ENCODE data around the gene HMGB3. TPM values are rescaled to one million over a fixed set of nuclear protein-coding genes. Genes with fewer than 3 reads are reported as not detected.

HMGB3 gene
- total and polyA plus RNA-seq, 2 experiments from 2014 or later = 140 to 633 TPM

DNA sequence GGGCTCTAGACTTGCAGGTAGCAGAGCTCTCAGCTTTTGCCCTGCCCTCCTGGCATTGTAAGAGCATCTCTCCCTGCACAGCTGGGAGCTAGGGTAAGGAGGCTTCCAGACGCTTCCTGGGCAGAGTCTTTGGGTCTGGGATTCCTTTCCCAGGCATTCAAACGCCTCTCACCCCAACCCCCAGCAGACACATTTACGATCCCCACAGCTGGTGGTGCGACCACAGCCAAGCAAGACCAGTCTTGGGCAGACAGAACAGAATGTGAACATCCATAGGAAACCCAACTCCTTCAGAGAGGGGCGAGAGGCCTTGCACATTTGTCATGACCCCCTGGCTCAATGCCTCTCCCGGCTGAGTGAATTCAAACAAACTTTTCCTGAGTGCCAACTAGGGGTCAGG lies 46.6 kb upstream of the HMGB3 start:
- no peaks in the 10 kb centered on the region for H3K9me2 ChIP-seq (ENCODE audit: insufficient read depth)
- H3K36me3 Mint-ChIP-seq (ENCODE audit: low read depth) = 0 out of 3 replicates have a peak, but pooled peaks cover 3% of the 10 kb centered on the region
- no peak for ATAC-seq

GRCh38 chrX:150940844-150941495 lies 42.2 kb upstream of the HMGB3 start:
- H3K4me2 ChIP-seq = no peak overlapping the region
- peaks cover 6% of the 10 kb centered on the region for H3K27me3 Mint-ChIP-seq (ENCODE audit: insufficient read depth, low read depth, poor library complexity)
- no peaks in the 10 kb centered on the region for H3K27me3 ChIP-seq (ENCODE audit: insufficient read depth)
- H3K9me3 Mint-ChIP-seq = peaks cover 8% of the 10 kb centered on the region
- no peak overlapping the region for H3K27ac Mint-ChIP-seq
- no peak overlapping the region for H3K4me3 ChIP-seq
- H3F3A ChIP-seq (replicated peaks; ENCODE audit: low read depth) = no peaks in the 10 kb centered on the region
- H3K4me1 ChIP-seq (ENCODE audit: insufficient read depth) = no peaks in the 10 kb centered on the region
- no peaks in the 10 kb centered on the region for H3K36me3 ChIP-seq (ENCODE audit: insufficient read depth)
- peaks cover 26% of the 10 kb centered on the region for H3K4me1 Mint-ChIP-seq
- H3K79me2 ChIP-seq (replicated peaks; ENCODE audit: insufficient read depth) = no peaks in the 10 kb centered on the region
- H4K20me1 ChIP-seq (replicated peaks; ENCODE audit: insufficient read depth) = no peaks in the 10 kb centered on the region
- no peak for DNase-seq (ENCODE audit: low spot score)
- no peaks in the 10 kb centered on the region for H3K9me2 ChIP-seq (ENCODE audit: insufficient read depth)
- no peak overlapping the region for H2AFZ ChIP-seq
- no peak overlapping the region for H3K27ac ChIP-seq (ENCODE audit: low read depth)
- no peak for ATAC-seq
- H3K4me3 Mint-ChIP-seq = no peak overlapping the region
- H3K36me3 Mint-ChIP-seq (ENCODE audit: low read depth) = 0 out of 3 replicates have a peak, but pooled peaks cover 3% of the 10 kb centered on the region
- no peak for TF ChIP-seq CREB1 (CRISPR knock-in tag; IDR thresholded peaks at IDR 0.05; ENCODE audit: low read depth)
- TF ChIP-seq ETS1 (IDR thresholded peaks at IDR 0.05) = no peak
- no peak for TF ChIP-seq POLR2AphosphoS5 (IDR thresholded peaks at IDR 0.05; ENCODE audit: low read depth)
- TF ChIP-seq, protein P1, sequence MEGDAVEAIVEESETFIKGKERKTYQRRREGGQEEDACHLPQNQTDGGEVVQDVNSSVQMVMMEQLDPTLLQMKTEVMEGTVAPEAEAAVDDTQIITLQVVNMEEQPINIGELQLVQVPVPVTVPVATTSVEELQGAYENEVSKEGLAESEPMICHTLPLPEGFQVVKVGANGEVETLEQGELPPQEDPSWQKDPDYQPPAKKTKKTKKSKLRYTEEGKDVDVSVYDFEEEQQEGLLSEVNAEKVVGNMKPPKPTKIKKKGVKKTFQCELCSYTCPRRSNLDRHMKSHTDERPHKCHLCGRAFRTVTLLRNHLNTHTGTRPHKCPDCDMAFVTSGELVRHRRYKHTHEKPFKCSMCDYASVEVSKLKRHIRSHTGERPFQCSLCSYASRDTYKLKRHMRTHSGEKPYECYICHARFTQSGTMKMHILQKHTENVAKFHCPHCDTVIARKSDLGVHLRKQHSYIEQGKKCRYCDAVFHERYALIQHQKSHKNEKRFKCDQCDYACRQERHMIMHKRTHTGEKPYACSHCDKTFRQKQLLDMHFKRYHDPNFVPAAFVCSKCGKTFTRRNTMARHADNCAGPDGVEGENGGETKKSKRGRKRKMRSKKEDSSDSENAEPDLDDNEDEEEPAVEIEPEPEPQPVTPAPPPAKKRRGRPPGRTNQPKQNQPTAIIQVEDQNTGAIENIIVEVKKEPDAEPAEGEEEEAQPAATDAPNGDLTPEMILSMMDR (conservative IDR thresholded peaks at IDR 0.05; ENCODE audit: low read depth in 2 of 2) = no peak
- TF ChIP-seq JUNB (IDR thresholded peaks at IDR 0.05; ENCODE audit: unreplicated experiment) = no peak
- TF ChIP-seq EZH2 (IDR thresholded peaks at IDR 0.05; ENCODE audit: low read depth, unreplicated experiment) = no peak
- TF ChIP-seq NANOG (IDR thresholded peaks at IDR 0.05; ENCODE audit: borderline replicate concordance) = no peak
- no peak for TF ChIP-seq ZNF114 (CRISPR knock-in tag; IDR thresholded peaks at IDR 0.05)
- no peak for TF ChIP-seq ZNF331 (CRISPR knock-in tag; IDR thresholded peaks at IDR 0.05; ENCODE audit: low read depth)
- TF ChIP-seq EZH2phosphoT487 (IDR thresholded peaks at IDR 0.05; ENCODE audit: unreplicated experiment) = no peak
- TF ChIP-seq ZNF462 (CRISPR knock-in tag; IDR thresholded peaks at IDR 0.05) = no peak
- TF ChIP-seq STAT1 (IDR thresholded peaks at IDR 0.05; ENCODE audit: unreplicated experiment) = no peak

More for the DNA sequence above, 46.6 kb upstream of the HMGB3 start:
- H3K27me3 ChIP-seq (ENCODE audit: insufficient read depth) = no peaks in the 10 kb centered on the region
- peaks cover 33% of the 10 kb centered on the region for H3K4me1 Mint-ChIP-seq
- no peak overlapping the region for H3K27ac ChIP-seq (ENCODE audit: low read depth)
- H3K4me3 ChIP-seq = no peak overlapping the region
- H3K36me3 ChIP-seq (ENCODE audit: insufficient read depth) = no peaks in the 10 kb centered on the region
- no peaks in the 10 kb centered on the region for H3K79me2 ChIP-seq (replicated peaks; ENCODE audit: insufficient read depth)
- H2AFZ ChIP-seq = no peak overlapping the region
- H4K20me1 ChIP-seq (replicated peaks; ENCODE audit: insufficient read depth) = no peaks in the 10 kb centered on the region
- no peak for TF ChIP-seq CREB1 (CRISPR knock-in tag; IDR thresholded peaks at IDR 0.05; ENCODE audit: low read depth)
- H3K27ac Mint-ChIP-seq = no peak overlapping the region
- H3K4me1 ChIP-seq (ENCODE audit: insufficient read depth) = peaks cover 10% of the 10 kb centered on the region
- no peak overlapping the region for H3K4me2 ChIP-seq
- H3K4me3 Mint-ChIP-seq = no peak overlapping the region
- no peaks in the 10 kb centered on the region for H3F3A ChIP-seq (replicated peaks; ENCODE audit: low read depth)
- H3K9me3 Mint-ChIP-seq = peaks cover 8% of the 10 kb centered on the region
- no peak for DNase-seq (ENCODE audit: low spot score)
- peaks cover 12% of the 10 kb centered on the region for H3K27me3 Mint-ChIP-seq (ENCODE audit: insufficient read depth, low read depth, poor library complexity)

Data from GM23338 (cell line).